Smooth muscle cell (in vitro differentiated cells): ENCODE results near the gene NUDT3. TPM values are rescaled to one million over a fixed set of nuclear protein-coding genes. Genes with fewer than 3 reads are reported as not detected.

ENCODE experiments used
- DNase-seq: peaks from one replicate; lab custom pipeline; 2025; ENCODE audit not compliant: unreplicated experiment; lab: John Stamatoyannopoulos, UW
- H2AFZ ChIP-seq: fragments of 200-600 bp; sonication (generic); 2 replicates; pipeline ENCODE4 v1.6.0; 2016; ENCODE audit warnings: antibody characterized with exemption, low read depth, mild to moderate bottlenecking
- H3F3A ChIP-seq: fragments of 200-600 bp; sonication (generic); 2 replicates; pipeline ENCODE4 v1.6.0; 2017; ENCODE audit warnings: antibody characterized with exemption, low read depth
- H3K27ac ChIP-seq: fragments of 200-600 bp; sonication (generic); 2 replicates; pipeline ENCODE4 v1.5.1; 2016; ENCODE audit warnings: low read depth, mild to moderate bottlenecking
- H3K27me3 ChIP-seq: fragments of 200-600 bp; sonication (generic); 2 replicates; pipeline ENCODE4 v1.6.1; 2016; ENCODE audit warnings: low read depth, mild to moderate bottlenecking
- H3K36me3 ChIP-seq: fragments of 200-600 bp; sonication (generic); 2 replicates; pipeline ENCODE4 v1.5.1; 2016; ENCODE audit warnings: low read depth
- H3K4me1 ChIP-seq: fragments of 200-600 bp; sonication (generic); 2 replicates; pipeline ENCODE4 v1.5.1; 2016; ENCODE audit warnings: low read depth
- H3K4me2 ChIP-seq: fragments of 200-600 bp; sonication (generic); 2 replicates; pipeline ENCODE4 v1.6.0; 2016; ENCODE audit warnings: mild to moderate bottlenecking
- H3K4me3 ChIP-seq: fragments of 200-600 bp; sonication (generic); 2 replicates; pipeline ENCODE4 v1.5.1; 2016; ENCODE audit warnings: mild to moderate bottlenecking
- H3K79me2 ChIP-seq: fragments of 200-600 bp; sonication (generic); 2 replicates; pipeline ENCODE4 v1.6.0; 2016; ENCODE audit warnings: low read depth, mild to moderate bottlenecking
- H3K9ac ChIP-seq: fragments of 200-600 bp; sonication (generic); 2 replicates; pipeline ENCODE4 v1.6.0; 2016; ENCODE audit warnings: low read depth
- H3K9me3 ChIP-seq: fragments of 200-600 bp; sonication (generic); replicated peaks from 2 replicates; pipeline ENCODE4 v1.5.1; 2016; ENCODE audit warnings: low read depth
- H4K20me1 ChIP-seq: fragments of 200-600 bp; sonication (generic); 2 replicates; pipeline ENCODE4 v1.6.0; 2016; ENCODE audit warnings: low read depth
- WGBS: methylation state at CpG from one replicate; pipeline ENCODE4 v1.1.7; 2016; ENCODE audit warnings: low lambda C conversion rate; 5-methylcytosine and 5-hydroxymethylcytosine counted together
- polyA plus RNA-seq: library from polyadenylated mRNA; unstranded; fragments of >200 nt; fragmentation: Nextera tagmentation; extraction: Ambion mirVana; gene quantifications from 2 replicates; pipeline ENCODE4 v1.2.1, GENCODE V29; 2016
- total RNA-seq: library from RNA; depleted of rRNA; stranded (reverse); fragments of >200 nt; gene quantifications from 2 replicates; pipeline ENCODE4 v1.2.3, GENCODE V29; 2014
- TF ChIP-seq, protein P1 (sequence below): fragments of 200-600 bp; sonication (generic); IDR thresholded peaks from 2 replicates; pipeline ENCODE4 v1.5.1; 2017; ENCODE audit warnings: borderline replicate concordance, mild to moderate bottlenecking, antibody characterized with exemption; ENCODE audit not compliant: insufficient read depth, poor library complexity, severe bottlenecking

NUDT3 gene
- total and polyA plus RNA-seq, 2 experiments from 2014 or later: 7.5 to 12.9 TPM

- H3K4me2 ChIP-seq: peak overlapping the region; percentile 74
- H3K27ac ChIP-seq: peak overlapping the region; percentile 58
- H3K9me3 ChIP-seq: no peaks in the 10 kb centered on the region
- DNase-seq: no peak
- H3K27me3 ChIP-seq: no peaks in the 10 kb centered on the region
- no peak overlapping the region for H3K9ac ChIP-seq
- no peak overlapping the region for H2AFZ ChIP-seq
- WGBS: 78% methylated on average over 4 of the region's 4 CpGs
- peaks cover 23% of the 10 kb centered on the region for H3K79me2 ChIP-seq
- TF ChIP-seq, protein P1, sequence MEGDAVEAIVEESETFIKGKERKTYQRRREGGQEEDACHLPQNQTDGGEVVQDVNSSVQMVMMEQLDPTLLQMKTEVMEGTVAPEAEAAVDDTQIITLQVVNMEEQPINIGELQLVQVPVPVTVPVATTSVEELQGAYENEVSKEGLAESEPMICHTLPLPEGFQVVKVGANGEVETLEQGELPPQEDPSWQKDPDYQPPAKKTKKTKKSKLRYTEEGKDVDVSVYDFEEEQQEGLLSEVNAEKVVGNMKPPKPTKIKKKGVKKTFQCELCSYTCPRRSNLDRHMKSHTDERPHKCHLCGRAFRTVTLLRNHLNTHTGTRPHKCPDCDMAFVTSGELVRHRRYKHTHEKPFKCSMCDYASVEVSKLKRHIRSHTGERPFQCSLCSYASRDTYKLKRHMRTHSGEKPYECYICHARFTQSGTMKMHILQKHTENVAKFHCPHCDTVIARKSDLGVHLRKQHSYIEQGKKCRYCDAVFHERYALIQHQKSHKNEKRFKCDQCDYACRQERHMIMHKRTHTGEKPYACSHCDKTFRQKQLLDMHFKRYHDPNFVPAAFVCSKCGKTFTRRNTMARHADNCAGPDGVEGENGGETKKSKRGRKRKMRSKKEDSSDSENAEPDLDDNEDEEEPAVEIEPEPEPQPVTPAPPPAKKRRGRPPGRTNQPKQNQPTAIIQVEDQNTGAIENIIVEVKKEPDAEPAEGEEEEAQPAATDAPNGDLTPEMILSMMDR: no peak
- peaks cover 5% of the 10 kb centered on the region for H3K36me3 ChIP-seq
- peaks cover 38% of the 10 kb centered on the region for H4K20me1 ChIP-seq
- no peak overlapping the region for H3K4me3 ChIP-seq
- peaks cover 14% of the 10 kb centered on the region for H3K4me1 ChIP-seq
- peaks cover 14% of the 10 kb centered on the region for H3F3A ChIP-seq
Measured at GRCh38 chr6:34318499-34319470, 73.7 kb downstream of the NUDT3 start.

- H3K4me2 ChIP-seq: peak overlapping the region; percentile 74
- H3K79me2 ChIP-seq: peaks cover 23% of the 10 kb centered on the region
- DNase-seq: no peak
Measured at GRCh38 chr6:34317882-34318498, 74.5 kb downstream of the NUDT3 start.

DNA sequence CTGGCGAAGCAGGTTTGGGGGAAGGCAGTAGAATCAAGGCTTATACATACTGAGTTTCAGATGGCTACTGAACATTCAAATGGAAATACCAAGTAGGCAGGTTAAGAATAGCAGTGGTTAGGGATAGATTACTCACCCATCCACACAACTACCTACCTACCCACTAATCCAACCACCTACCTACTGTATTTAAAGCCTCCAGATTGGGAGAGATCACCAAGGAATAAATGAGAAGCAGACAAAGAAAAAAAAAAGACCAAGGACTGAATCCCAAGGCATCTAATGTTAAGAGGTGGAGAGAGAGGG lies 75.3 kb downstream of the NUDT3 start:
- H3K36me3 ChIP-seq: no peaks in the 10 kb centered on the region
- H2AFZ ChIP-seq: no peak overlapping the region
- WGBS: 100% methylated on average over 1 of the region's 1 CpG
- H3K79me2 ChIP-seq: peaks cover 23% of the 10 kb centered on the region
- peak overlapping the region; percentile 58 for H3K27ac ChIP-seq
- peaks cover 14% of the 10 kb centered on the region for H3K4me1 ChIP-seq
- no peaks in the 10 kb centered on the region for H3K9me3 ChIP-seq
- no peak overlapping the region for H3K4me3 ChIP-seq
- peaks cover 42% of the 10 kb centered on the region for H4K20me1 ChIP-seq
- H3K4me2 ChIP-seq: peak overlapping the region; percentile 74
- TF ChIP-seq, protein P1: no peak
- no peak for DNase-seq
- H3F3A ChIP-seq: peaks cover 14% of the 10 kb centered on the region
- no peak overlapping the region for H3K9ac ChIP-seq
- H3K27me3 ChIP-seq: no peaks in the 10 kb centered on the region

More at GRCh38 chr6:34317882-34318498, 74.5 kb downstream of the NUDT3 start:
- 29% methylated on average over 3 of the region's 3 CpGs for WGBS
- Histone ChIP-seq H2AFZ (no peak overlapping the region), H3K9me3 (no peaks in the 10 kb centered on the region), H4K20me1 (peaks cover 38% of the 10 kb centered on the region), H3K27ac (peak overlapping the region; percentile 58), H3K4me1 (peaks cover 14% of the 10 kb centered on the region), H3K4me3 (no peak overlapping the region), H3K36me3 (no peaks in the 10 kb centered on the region), H3F3A (peaks cover 14% of the 10 kb centered on the region), H3K9ac (no peak overlapping the region), H3K27me3 (no peaks in the 10 kb centered on the region)
- TF ChIP-seq, protein P1: no peak
